GM19240 (cell line): ENCODE measurements around the gene ASCC1.
"Not testable (repeated sequence)": the region's sequence is repeated elsewhere in the genome, so short reads cannot be mapped to it uniquely, and the experiment has no call there.

ENCODE experiments used
- DNase-seq: peaks from one replicate; pipeline ENCODE4 v3.0.0; 2011; ENCODE audit warnings: low spot score; ENCODE audit not compliant: insufficient read length

ASCC1 gene

DNA sequence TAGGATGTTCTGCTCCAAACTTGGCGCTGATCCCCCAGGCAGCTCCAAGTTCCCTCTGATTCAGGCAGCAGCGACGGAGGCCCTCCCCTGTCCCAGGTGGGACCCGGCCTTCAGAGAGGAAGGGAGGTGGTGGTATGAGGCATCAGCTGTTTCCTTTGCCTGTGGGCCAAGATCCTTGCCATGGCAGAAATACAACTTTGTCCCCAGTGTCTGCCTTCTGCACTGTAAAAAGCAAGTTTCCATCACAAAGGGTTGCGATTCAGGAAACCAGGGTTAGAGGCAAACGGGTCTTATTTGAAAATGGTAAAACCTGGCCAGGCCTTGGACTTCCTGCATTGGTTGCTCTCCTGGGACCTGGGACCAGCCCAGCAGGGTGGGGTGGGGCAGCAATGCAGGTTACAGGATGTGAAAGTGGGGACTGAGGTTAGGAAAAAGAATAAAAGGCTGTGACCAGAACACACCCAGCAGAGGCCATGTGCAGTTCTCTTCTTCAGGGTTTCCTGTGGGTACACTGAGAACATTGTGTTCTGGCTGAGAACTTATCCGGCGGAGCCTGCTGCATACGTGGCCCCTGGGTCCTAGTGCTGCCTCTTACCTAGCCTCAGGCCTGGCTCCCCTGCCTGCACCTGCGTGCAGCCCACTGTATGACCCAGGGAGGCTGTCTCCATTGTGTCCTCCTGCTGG is 32.5 kb upstream of the ASCC1 start:
- peak; percentile 71 for DNase-seq

GRCh38 chr10:72245949-72246525 is 30.0 kb upstream of the ASCC1 start:
- DNase-seq = no peak

- no peak for DNase-seq
Measured at GRCh38 chr10:72244573-72245038, 28.5 kb upstream of the ASCC1 start.

GRCh38 chr10:72243822-72244437 is 27.9 kb upstream of the ASCC1 start:
- DNase-seq = no peak

DNA sequence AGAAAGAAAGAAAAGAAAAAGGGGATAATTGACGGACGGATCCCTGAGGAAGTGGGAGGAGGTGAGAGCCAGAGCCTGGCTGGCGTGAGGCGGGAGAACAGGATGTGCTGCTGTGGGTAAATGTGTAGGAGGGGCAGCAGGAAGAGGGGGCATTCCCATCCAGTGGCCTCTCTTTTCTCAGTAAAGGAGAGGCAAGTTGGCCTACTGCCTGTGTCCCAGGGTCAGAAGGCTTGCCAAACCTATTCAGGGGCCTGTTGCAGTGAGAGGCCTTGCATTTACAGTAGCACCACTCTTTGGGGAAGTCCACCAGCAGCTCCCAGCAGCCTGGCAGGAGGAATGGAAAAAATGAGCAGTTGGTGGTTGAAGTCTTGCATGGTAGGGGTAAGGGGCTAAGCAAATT is 26.6 kb upstream of the ASCC1 start:
- DNase-seq = no peak

DNA sequence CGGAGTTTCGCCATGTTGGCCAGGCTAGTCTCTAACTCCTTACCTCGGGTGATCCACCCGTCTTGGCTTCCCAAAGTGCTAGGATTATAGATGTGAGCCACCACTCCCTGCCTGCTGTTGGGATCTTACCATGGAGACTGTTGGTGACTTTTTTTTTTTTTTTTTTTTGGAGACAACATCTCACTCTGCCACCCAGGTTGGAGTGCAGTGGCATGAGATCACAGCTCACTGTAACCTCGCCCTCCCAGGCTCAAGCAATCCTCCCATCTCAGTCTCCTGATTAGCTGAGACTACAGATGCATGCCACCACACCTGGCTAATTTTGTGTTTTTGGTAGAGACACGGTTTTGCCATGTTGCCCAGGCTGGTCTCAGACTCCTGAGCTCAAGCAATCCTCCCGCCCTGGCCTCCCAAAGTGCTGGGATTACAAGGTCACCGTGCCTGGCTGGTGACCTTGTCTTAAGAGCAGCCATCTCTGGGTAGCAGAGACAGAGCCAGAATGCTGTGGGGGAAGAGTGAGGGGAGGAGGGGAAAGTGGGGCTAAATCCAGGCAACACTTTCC is 25.7 kb upstream of the ASCC1 start:
- no peak for DNase-seq

DNA sequence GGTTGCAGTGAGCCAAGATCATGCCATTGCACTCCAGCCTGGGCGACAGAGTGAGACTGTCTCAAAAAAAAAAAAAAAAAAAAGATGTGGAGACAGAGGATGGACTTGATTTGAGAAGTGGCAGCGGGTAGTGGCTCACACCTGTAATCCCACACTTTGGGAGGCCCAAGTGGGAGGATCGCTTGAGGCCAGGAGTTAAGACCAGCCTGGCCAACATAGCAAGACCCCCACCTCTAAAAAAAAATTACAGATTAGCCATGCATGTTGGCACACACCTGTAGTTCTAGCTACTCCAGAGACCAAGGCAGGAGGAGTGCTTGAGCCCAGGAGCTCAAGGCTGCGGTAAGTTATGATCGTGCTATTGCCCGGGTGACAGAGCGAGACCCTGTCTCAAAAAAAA is 24.3 kb upstream of the ASCC1 start:
- DNase-seq = no peak

GRCh38 chr10:72239409-72239808 is 23.3 kb upstream of the ASCC1 start:
- no peak for DNase-seq

GRCh38 chr10:72238392-72239175 is 22.5 kb upstream of the ASCC1 start:
- DNase-seq = no peak

GRCh38 chr10:72235544-72236279 is 19.6 kb upstream of the ASCC1 start:
- no peak for DNase-seq

DNA sequence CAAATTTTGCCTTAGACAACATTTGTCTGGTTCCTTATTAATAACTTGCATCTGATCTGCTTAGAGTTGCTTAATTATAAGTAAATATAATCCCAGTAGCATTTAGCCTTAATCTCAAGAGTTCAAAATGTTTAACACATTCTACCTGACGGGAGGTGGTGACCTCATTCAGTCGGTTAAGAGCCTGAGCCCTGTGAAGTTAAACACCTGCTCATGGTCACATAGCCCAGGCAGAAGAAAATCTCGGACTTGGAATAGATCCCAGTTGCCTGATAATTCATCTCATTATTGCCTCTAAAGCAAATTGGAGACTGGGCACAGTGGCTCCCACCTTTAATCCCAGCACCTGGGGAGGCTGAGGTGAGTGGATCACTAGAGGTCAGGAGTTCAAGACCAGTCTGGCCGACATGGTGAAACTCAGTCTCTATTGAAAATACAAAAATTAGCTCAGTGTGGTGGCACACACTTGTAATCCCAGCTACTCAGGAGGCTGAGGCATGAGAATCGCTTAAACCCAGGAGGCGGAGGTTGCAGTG is 18.6 kb upstream of the ASCC1 start:
- no peak for DNase-seq

GRCh38 chr10:72233621-72234020 is 17.5 kb upstream of the ASCC1 start:
- DNase-seq = no peak

DNA sequence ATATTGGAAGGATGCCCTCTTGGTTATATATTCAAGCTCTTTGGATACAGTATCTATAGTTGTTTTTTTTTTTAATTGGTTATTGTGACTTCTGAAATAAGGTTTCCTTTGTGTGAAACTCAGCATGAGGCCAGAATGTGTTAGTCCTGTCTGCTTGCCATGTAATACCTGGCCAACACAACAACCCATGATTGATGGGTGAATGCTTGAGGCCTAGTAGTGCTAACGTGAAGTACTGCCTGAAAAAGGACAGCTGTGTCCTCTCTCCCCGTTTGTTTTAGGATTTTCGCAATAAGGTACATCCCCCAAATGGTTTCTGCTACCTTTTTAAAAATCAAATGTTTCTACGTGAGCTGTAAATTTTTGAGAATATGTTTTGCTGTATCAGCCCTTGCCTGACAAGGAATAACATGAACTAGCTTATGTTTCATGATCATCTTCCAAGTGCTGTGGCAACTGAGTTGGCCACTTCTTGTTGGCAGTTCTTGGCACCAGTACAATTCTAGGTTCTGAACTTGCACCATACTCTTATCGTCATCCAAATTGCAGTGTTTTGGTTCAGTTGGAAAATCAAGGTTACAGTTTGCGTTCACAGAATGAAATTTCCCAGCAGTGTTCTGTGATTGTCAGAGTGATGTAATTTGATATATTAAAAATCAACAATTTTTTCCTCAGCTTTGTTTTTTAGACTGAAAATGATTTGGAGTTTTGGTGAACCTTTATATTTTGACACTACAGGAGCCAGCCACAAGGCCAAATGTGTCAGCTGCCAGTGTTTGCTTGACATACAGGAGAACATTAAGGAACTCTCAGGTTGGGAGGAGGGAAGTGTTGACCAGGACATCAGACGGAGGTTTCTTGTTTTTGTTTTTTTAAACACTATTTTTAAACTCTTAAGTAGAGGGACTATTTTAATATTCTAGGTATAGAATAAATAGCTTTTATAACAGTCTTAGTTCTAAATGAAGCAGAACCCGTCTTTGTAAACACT is 13.5 kb upstream of the ASCC1 start:
- no peak for DNase-seq

- DNase-seq = no peak
Measured at GRCh38 chr10:72228318-72228751, 12.3 kb upstream of the ASCC1 start.

- DNase-seq = no peak
Measured at GRCh38 chr10:72227826-72228225, 11.8 kb upstream of the ASCC1 start.

- DNase-seq = no peak
Measured at GRCh38 chr10:72226418-72227027, 10.4 kb upstream of the ASCC1 start.

DNA sequence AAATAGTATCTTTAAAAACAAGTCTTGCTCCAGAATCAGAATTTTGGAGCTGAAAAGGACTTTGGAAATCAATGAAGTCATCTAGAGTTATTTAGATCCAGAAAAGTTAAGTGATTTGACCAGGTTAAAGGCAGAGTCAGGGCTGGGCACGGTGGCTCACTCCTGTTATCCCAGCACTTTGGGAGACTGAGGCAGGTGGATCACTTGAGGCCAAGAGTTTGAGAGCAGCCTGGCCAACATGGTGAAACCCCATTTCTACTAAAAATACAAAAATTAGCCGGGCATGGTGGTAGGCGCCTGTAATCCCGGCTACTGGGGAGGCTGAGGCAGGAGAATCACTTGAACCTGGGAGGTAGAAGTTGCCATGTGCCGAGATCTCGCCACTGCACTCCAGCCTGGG is 8.1 kb upstream of the ASCC1 start:
- not testable (repeated sequence) for DNase-seq

DNA sequence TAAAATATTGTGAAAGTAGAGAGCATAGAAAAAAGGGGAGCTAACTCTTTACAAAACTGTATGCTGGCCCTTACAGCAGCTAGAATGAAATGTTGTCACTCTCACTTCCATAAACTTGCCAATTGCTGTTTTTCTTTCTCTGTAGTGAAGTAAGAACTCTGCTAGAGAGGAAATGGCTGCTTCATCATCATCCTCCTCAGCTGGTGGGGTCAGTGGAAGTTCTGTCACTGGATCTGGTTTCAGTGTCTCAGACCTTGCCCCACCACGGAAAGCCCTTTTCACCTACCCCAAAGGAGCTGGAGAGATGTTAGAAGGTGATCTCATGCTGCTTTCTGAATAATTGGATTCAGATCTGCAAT is 7.6 kb upstream of the ASCC1 start:
- DNase-seq = no peak

- no peak for DNase-seq
Measured at GRCh38 chr10:72221278-72221677, 5.2 kb upstream of the ASCC1 start.
